ENCODE results near the gene ETV3L.

The ETV3L gene

DNA sequence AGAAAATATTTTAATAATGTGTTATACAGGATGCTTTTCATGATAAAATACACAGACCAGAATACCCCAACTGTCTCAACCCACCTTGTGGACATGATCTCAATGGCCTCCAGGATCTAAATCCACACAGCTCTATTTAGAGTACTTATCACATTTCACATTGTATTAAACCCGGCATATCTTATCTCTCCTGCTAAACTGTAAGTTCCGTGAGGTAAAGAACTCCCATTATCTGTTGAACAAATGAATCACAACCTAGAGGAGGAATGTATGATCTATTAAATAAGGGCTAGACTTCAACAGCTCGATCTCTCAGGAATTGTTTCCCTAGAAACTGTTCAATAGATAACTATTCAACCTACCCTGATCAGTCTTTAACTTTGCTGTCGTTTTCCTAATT lies 31.7 kb upstream of the ETV3L start:
- DNase-seq, result no peak

DNA sequence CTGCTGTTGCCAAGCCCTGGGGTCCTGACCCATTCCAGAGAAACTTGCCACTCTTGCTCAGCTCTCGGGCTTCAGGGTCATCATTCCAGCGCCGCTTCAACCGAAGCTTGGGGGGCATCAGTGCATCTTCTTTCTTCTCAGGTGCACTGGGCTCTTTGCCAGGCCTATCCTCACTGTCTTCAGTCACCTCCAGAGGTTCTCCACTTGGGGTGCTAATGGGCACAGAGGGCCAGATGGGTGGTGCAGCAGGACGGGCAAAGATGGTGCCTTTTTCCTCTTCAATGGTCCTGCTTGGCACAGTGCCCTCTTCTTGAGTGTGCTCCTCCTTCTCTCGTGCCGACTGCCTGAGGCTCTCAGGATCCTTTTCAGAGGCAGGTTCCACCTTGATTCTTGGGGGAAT lies 25.2 kb upstream of the ETV3L start:
- no peak for DNase-seq

DNA sequence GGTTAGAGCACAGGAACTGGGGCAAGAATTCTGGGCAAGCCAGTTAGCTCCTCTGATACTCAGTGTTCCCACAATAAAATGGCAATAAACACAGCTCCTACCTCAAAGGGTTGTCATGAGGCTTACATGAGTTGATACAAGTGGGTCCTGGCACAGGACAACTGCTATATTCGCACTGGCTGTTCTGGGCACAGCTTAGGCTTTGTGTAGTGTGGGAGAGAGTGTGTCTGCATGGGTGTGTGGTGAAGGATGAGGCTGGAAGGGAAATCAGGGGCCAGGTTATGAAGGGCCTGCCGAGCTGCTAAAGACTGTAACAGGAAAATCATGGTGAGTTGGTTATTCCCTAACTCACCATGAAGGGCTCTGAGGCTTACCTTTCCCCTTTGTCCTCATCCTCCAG lies 19.8 kb upstream of the ETV3L start:
- DNase-seq, result no peak

DNA sequence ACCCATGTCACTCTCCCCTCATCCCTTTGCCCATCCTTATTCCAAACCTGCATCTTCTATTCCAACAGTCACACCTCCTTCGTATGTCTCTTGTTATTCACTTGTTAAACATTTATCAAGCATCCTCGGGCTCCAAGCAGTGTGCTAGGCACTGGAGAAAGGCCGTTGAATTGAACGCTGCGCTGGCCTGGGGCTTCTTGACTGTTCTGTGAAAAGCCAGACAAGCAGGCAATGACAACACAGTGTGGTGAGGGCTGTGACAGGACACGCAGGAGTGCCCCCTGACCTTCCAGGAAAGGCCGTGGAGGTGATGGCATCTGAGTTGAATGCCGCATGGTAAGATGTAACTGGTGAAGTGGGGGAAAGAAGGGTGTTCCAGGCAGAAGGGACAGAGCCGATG lies 19.4 kb upstream of the ETV3L start:
- DNase-seq, result no peak

DNA sequence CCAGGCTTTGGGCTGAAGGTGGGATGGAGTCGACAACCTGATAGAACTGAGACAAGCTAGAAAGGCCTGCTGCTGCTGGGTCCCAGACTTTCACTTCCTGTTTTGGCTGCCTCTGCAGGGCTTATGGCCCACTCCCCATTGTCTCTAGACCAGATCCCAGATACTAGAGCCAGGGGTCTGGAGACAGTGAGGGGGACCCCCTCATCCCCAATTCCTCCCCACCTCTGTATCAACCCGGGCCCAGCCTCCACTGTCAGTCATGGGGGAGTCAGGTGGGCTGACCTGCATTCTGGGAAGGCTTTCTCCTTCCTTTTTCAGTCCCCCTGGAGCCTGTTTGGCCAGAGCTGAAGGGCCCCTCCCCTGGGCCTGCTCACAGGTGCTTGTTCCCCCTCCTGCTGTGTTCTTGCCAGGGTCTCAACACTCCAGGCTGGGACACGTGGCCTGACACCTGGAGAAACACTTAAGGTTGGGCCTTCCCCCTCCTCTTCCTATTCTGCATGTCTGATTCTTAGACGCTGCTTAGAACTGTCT lies 18.0 kb upstream of the ETV3L start:
- no peak for DNase-seq

DNA sequence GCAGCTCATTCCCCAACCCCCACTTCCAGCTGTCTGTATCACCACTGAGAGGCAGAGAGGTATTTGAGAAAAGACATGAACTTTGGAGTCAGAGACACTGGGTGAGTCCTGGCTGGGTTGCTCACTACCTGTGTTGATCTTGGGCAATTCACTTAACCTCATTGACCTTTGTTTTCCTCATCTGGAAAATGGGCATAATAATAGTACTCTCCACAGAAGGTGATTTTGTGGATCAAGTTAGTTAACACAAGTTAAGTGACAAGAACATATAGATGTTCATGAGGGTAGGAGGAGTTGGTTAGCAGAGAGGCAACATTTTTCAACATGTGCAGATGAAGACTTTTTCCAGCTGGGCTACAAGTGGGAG lies 17.1 kb upstream of the ETV3L start:
- DNase-seq, result no peak

DNA sequence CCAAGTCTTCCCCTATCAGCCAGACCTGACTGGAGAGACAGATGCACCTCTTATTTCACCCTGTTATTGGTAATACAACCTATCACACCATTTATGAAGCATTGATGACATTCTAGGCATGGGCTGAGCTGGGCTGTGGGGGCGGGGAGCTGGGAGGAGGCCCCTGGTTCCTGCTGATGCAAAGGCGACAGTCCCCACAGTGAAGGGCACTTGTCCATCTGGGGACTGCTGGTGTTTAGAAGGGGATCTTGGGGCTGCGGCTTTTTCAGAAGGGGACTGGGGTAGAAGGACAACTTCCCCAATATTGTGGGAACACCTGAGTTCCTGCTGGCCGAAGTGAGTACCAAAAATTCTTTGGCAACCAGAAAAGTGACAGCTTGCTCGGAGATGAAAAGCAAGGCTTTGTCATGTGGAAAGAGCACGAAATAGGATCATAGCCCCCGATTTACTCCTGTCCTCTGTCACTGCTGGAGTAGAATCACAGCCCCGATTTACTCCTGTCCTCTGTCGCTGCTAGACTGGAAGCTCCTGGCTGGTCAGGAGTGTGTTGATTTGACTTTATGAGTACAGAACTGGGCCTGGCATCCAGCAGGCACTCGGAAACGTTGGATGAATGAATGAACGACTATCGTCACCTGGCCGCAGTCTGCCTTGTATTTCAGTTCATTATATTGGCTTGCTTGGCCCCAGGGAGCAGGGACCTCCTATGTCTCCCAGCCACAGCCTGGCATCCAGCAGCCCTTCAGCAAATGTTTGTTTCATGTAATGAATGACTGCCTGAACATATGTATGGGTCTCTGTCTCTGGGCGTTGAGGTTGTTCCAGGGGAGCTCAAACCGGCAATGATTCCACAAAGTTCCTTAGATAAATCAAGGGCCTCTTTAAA lies 16.5 kb upstream of the ETV3L start:
- no peak for DNase-seq

DNA sequence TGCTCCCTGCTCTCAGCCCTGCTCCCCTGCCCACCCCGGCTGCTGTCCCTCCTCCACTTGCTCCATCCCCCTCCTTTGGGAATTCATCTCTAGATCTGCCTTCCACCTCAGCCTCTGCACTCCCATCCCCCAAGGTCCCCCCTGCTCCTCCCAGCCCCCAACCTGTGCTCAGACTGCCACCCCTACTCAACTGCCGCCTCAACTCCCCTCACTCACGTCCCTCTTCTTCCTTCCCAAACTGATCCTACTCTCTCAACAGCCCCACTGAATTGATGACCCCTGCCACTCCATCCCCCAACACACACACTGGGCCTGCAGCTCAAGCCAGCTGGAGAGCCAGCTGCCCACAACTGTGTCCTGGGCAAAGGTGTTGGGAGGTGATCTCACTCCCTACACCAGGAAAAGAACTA lies 15.8 kb upstream of the ETV3L start:
- DNase-seq, result no peak

DNA sequence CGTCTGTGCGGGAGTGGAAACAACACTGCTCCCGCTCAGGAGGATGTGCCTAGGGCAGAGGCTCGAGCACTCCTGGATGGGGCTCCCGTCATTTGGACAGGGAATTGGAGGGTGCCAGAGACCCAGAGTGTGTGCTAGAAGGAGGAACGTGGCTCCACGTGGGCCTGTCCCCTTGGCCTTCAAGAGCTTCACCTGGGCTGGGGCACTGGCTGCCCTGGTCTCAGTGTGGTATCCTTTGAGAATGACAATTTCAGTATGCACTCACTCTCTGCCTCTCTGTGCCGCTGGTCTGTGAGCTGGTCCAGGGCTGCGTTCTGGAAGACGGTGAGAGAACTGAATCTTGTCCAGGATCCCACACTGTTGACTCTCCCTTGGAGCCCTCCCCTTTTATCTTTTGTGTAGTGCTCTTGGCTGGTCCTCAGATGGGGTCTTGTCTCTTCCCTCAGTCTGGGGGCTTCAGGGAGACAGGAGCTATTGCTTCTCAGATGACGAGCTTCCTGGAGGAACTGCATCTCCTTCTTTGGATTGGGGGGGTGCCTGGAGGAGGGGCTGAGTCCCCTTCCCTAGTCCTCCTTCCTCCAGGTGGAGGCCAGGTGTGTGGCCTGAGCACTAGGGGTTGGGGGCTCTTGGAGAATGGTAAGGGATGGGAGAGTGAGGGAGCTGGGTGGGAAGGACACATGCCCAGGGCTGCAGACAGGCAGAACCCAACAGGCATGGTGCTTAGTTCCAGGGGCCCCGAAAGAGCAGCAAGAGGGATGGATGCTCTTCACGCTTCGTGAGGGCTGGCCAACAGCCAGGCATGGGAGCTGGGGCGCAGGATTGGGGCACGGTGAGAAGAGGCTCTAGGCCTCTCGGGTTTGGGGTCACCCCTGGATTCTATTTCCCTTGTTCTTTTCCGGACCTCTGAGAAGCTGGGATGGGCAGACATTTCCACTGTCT lies 14.8 kb upstream of the ETV3L start:
- no peak for DNase-seq

DNA sequence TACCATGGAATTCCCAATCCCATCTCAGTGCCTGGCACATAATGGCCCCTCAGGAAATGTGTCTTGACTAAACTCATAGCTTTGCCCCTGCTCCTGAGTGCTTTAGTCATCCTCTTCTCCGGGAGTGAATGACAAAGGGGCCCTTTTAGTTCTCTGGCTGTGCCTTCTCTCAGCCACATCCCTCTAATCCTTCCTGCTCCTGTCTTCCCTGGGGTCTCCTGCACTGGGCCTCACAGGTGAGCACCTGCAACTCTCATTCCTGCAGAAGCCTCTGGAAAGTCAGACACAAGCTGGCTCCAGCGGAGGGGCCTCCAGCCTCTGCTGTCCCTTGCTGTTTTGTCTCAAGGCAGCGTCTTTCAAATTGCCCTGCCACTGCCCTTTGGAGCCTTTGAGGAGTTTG lies 14.0 kb upstream of the ETV3L start:
- no peak for DNase-seq

DNA sequence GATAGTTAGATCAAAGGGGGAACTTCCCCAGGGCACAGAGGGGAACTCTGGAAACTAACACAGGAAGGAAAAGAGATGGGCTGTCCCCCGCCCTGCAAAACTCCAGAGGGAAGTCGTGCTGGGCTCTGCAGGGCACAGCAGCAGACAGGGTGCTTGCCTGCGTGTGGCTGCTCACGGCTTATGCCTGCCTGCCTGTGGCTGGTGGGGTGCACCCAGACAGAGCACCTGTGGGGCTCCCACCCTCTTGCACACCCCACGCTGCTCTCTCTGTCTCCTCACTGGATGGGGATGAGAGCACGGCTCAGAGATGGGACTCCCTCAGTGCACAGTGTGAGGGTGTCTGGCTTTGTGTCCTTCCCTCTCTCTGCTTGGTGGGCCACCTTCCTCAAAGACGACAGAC lies 13.5 kb upstream of the ETV3L start:
- DNase-seq, result no peak

DNA sequence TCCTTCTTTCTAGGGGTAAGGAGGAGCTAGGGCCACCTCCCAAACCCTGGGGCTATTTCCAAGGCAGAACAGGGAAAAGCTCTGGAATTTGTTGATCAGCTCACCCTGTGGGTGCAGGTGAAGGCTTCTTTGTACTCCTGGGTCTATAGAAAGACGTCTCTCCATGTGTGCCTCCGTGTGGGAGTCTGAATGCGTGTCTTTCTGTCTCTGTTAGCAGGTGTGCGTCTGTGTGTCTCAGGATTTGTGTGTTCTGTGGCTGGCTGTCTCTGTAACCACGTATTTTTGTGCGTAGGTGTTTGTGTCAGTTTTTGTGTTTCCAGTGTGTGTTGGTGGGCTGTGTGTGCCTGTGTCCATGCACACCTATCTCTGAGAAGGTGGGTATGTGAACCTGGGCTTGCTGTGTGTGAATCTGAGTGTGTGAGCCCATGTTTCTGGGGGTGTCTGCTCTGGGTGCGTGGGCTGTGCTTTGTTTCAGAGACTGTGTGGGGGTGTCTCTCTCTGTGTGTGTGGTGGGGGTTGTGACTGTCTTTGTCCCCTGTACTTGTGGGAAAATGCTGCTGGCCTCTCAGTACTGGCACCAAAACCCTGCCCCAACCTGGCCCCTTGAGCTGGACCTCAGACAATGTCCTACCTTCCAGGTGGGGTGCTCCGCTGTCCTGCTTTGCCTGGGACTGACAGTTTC lies 12.7 kb upstream of the ETV3L start:
- no peak for DNase-seq

DNA sequence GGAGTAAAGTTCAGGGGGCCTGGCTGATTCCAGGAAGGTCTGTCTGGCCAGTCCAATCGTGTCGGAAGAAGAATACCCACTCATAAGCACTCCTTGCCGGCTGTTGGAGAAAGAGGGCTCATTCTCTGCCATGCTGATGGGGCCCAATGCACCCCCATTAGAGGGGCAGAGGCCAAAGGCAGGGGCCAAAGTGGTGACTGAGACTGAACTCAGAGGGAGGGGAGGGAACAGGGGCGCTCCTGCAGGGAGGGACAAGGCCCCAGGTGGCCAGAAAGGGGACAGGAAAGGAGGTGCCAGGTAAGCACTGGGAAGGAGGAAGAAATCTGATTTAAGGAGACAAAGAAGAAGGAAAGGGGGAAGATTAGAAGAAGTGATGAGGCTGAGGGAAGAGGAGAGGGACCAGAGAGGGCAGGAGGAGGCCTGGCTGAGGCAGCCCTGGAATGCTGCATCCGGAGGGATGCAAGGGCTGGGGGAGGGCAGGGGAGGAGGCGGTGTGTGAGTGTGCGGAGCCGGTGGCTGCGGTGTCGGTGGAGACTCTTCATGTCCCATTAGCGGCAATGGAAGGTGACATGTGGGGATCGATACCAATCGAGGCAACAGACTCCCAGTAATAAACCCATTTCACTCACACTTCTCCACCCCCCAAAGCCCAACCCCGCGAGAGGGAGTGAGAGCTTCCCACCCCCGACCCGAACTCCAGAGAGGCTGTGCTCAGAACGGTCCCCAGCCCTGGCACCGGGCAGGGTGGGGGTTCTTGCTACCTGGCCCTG lies 12.0 kb upstream of the ETV3L start:
- DNase-seq, result no peak

DNA sequence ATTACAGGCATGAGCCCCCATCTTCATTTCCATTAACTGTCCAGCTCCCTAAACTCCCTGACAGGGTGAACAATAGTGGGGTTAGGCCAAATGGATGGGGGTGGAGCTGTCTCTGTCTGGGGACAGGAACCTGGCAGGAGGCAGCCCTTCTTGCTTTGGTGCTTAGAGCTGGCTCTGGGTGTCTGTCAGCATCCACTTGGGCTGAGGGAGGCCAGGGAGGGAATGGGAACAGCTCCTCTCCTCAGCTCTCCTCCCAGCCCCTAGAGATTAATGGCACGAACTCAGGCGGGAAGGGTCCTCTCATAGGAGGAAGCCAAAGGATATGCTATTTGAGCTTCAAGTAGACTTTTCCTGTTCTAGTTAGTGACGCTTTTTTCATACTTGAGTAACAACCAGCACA lies 11.1 kb upstream of the ETV3L start:
- no peak for DNase-seq

DNA sequence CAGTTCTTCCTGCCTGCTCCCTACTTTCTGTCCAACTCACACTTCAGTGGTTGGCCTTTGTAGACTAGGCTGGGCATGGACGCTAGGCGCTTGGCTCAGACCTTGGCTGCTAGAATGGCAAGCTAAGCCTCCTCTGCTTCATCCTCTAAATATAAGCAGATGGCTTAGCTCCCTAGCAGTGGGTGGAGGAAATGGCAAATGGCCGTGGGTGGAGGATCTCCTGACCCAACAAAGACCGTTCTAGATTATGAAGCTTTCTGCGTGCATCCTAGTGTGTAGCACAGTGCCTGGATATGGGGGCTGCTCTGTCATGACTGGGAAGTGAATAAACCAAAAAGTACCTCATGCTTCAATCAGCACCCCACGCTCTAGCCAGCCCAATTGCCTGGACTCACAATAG lies 10.4 kb upstream of the ETV3L start:
- DNase-seq, result no peak

DNA sequence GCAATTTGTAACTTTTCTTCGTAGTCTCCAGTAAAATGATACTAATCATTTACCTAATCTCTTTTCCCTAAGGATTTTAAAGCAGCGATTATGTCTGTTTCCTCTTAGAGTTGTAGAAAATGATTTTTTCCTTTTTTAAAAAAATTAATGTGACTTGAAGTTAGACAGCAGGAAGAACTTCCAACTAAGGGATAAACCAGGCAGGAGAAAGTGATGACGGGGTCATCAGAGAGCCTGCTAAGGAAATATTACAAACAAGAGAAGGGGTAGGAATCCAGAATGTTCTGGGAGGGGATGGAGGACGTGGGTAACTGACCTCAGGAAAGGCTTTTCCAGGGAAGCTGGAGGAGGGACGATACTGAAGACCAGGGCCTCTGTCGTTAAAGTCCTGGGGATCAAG lies 8.8 kb upstream of the ETV3L start:
- DNase-seq, result no peak

DNA sequence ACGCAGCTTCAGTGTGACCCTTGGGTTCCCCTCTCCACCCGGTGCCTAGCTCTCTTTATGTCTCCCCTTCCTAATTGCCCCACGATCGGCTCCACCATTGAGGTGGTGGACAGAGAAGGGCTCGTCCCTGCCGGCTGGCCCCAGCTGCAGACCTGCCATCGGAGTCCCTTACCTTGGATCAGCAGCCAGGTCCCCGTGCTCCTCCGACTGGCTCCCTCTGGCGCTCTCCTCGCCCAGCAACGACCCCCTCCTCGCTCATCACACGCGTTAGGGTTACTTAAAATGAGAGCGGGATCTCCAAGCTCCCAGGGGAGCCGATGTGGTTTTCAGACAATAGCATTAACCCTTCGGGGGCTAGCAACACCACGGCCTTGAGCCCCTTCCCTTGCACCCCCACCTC lies 8.1 kb upstream of the ETV3L start:
- DNase-seq, result no peak

DNA sequence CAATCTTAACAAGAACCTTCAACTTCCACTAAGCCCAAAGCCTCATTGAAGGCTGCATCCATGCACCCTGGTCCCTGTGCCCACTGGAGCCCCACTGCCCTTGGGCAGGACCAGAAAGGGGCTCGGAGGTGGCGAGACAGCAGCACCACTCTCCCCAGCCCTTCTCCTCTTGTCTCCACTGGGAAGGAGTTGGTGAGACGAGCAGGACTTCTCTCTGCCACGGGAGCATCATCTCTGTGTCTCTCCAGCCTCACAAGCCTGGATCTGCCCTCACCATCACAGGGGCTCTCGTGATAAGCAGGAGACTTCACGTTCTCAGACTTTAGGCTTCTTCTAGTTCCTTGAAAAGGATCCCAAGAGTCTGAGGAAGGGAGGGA lies 7.2 kb upstream of the ETV3L start:
- no peak for DNase-seq

DNA sequence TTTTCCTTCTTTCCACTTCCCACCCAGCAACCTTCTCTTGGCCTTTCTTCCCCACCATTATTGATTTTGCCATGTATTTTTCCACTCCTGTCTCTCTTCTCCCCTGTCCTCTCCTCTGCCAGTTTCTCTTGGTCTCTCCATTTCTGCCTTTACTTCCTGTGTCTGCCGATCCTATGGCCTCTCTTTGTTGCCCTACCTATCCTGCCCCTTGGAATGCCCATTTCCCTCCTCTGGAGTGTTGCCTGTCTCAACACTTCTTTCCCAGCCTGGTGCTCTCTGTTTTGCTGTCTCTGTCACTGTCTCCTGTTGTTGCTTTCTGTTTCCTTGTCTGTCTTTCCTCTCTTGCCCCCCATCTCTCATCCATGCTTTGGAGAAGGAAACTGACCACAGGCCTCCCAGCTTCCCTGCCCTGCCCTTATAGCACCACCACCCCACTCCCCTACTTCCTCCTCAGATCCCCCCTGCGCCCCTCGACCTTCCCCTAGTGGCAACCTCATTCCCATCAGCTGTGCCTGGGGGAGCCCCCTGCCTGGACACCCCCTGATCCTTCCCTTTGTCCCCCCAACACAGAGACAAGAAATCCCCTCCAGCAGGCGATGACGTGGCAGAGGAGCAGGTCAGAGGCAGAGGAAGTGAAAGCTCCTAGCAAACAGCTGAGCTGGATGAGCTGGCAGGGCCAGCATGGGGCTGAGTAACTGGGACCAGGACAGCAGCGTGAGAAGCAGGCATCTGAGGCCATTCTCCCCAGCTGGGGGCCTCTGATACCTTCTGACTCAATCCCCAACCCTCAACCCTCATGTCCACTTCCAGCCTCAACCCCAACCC lies 6.6 kb upstream of the ETV3L start:
- DNase-seq, result no peak

DNA sequence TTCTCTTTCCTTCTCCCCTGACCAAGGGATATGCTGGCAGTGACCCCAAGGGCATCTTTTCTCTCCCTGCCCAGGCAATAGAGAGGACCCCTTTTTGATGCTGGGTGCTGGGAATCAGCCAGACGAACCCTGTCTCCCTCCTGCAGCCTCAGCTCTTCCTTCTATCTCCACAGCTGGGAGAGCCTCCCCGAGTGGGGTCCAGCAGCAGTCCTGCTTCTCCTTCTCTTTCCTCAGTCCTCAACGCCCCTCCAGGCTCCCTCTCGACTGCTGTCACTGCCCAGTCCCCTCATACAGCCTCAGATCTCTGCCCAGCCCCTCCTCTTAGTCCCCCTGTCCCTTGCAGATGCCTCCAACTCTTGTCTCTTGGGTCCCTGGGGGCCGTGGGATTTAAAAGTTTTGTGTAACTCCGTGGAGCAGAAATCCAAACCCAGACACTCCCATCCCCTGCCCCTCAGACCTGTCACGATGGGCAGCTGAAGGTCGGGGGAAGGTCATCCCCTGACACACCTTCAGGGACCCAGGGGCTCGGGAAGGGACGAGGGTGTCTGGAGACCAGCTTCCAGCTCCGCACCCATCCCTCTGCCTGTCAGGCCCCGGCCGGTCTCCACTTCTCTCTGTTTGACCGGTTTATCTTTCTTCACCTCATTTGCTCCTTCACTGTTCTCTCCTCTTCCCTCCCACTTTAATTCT lies 5.8 kb upstream of the ETV3L start:
- DNase-seq, result no peak
